GM12864 (cell line): Measurements from ENCODE around the gene MOV10L1.

Source experiments
- DNase-seq: peaks from one replicate; pipeline ENCODE4 v3.0.0-alpha.2; 2011; ENCODE audit warnings: low read depth
- H3K4me3 ChIP-seq: 2 replicates; pipeline ENCODE4 v1.5.1; 2011; ENCODE audit warnings: mild to moderate bottlenecking, low read depth, low read length, control low read depth
- TF ChIP-seq, protein P1 (sequence below): IDR thresholded peaks from 2 replicates; pipeline ENCODE4 v1.5.1; 2011; ENCODE audit warnings: low read depth, mild to moderate bottlenecking, moderate library complexity, low read length, control low read depth, inconsistent platforms; ENCODE audit errors: missing control alignments

The MOV10L1 gene

DNA sequence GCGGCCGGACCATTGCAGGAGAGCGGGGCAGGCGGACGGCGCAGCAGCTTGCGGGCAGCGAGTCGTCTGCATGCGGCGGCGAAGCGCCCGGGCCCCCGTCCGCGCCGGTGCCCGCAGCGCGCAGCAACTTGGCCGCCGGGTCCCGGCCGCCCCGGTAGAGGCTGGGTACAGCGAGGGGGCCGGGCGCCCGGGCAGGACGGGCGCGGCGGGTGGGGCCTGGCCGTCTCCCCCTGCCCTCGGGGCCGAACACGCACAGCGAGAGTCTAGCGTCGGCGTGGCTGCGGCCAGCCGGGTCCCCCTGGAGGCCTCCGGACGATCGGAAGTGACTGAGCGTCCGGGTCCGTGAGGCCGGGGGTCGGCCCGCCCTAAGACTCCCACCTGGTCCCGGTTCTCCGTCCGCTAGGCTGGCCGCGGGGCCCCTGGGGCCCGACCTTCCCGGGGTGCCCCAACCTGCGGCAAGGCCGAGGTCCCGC lies 95.1 kb downstream of the MOV10L1 start:
- H3K4me3 ChIP-seq, result peak overlapping the region; percentile 46
- DNase-seq, result no peak
- TF ChIP-seq, protein P1, sequence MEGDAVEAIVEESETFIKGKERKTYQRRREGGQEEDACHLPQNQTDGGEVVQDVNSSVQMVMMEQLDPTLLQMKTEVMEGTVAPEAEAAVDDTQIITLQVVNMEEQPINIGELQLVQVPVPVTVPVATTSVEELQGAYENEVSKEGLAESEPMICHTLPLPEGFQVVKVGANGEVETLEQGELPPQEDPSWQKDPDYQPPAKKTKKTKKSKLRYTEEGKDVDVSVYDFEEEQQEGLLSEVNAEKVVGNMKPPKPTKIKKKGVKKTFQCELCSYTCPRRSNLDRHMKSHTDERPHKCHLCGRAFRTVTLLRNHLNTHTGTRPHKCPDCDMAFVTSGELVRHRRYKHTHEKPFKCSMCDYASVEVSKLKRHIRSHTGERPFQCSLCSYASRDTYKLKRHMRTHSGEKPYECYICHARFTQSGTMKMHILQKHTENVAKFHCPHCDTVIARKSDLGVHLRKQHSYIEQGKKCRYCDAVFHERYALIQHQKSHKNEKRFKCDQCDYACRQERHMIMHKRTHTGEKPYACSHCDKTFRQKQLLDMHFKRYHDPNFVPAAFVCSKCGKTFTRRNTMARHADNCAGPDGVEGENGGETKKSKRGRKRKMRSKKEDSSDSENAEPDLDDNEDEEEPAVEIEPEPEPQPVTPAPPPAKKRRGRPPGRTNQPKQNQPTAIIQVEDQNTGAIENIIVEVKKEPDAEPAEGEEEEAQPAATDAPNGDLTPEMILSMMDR, result no peak

DNA sequence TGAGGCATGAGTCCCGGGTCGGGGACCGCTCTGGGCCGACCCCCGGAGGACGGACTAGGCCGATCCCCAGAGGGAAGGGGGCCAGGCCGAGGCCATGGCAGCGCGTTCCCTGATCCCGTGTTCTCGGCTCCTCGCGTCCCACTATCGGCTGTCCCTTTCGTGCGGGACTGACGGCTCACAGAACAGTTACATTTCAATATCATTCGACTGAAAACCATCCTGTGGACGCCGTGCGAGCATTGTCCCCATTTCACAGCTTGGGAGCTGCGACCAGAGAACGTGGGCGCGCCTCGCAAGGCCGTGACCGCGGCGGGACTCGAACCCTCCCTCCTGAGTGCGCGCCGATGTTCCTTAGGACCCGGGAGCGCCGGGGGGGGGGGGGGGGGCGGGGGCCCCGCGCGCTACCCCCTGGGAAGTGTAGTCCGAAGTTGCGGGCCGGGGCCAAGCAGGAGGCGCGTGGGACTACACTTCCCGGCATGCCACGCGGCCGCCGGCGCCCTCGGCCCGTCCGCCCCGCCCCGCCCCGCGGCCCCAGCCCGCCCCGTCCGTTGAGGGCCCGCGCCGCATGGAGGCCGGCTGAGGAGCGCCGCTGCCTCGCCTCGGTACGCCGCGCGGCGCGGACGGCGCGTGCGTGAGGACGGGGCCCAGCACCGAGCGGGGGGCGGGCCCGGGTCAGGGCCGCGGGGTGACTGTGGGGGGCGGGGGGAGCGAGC lies 95.7 kb downstream of the MOV10L1 start, which contains the start of gene TRABD:
TRABD (plus strand) TSS at position 539 of the 713 bp plus-strand sequence. CDS start 7,148 bp downstream, outside the sequence.
- TF ChIP-seq, protein P1, result no peak
- peak within 1 kb of the TSS; percentile 72 for H3K4me3 ChIP-seq
- DNase-seq, result peak; percentile 56

DNA sequence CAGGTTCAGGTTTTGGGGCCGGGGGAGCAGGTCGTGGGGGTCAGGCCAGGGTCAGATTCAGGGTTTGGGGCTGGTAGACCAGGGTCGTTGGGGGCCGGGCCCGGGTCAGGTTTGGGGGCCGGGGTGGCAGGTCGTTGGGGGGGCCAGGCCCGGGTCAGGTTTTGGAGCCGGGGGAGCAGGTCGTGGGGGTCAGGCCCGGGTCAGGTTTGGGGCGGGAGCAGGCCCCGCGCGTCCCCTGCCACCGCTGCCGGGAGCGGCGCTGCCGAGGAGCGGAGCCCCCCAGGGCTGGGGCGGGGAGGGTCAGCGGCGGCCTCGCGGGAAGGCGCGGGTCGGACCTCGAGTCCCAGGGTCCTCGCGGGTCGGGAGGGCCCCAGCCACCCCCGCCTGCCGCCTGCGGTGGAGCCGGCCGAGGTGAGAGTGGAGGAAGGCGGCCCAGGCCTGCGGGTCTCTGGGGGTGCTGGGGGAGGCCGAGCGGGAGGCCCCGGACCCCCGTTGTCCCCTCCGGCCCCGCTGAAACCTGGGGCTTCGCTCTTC lies 96.4 kb downstream of the MOV10L1 start:
- DNase-seq, result no peak
- TF ChIP-seq, protein P1, result no peak
- peak overlapping the region; percentile 72 for H3K4me3 ChIP-seq

DNA sequence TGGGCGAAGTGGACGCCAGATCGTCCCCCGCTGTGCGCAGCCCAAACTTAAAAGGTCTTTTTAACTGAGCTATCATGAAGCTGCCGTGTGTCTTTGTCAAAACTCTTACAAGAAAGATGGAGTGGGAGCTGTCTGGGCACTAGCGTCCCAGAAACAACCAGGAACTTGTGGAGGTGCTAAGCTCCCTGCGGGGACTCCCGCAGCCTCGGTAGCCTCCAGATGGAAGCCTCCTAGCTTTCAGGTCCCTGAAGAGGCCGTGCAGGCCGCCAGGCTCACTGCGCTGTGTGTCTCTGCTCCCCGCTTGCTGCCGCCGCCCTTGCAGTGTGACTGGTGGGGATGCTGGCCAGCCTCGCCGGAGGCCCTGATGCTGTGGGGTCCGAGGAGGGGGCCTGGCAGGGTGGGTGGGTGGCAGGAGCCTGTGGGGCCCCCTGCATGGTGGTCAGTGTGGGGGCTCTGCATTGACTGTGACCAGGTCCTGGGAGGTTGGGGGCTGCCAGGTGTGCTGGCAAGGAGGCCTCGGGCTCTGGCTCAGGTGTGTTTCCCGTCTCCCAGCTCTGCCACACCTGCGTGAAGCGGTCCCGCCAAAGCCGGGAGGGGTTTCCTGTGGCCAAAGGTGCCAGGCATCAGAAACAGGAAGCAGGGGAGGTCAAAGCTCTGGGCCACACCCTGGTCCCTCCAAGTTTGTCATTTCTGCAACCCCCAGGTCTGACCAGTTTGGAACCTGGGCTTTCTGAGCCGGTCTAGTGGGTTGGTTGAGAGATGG lies 97.1 kb downstream of the MOV10L1 start:
- peak overlapping the region; percentile 72 for H3K4me3 ChIP-seq
- no peak for DNase-seq
- TF ChIP-seq, protein P1, result no peak

DNA sequence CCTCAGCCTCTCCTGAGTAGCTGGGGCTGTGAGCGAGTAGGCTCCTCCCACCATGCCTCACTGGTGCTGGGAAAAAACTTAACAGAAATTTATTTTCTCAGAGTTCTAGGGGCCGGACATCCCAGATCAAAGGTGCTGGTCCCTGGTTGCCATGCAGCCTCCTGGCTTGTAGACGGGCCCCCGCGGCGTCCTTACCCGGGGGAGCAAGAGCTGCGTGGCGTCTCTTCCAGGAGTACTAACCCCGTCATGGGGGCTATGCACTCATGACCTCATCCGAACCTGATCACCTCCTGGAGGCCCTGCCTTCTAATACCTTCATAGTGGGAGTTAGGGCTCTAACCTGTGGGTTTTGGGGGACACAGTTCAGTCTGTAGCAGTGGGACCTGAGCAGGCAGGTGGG lies 98.5 kb downstream of the MOV10L1 start:
- no peak for DNase-seq
- no peak overlapping the region for H3K4me3 ChIP-seq
- TF ChIP-seq, protein P1, result no peak

DNA sequence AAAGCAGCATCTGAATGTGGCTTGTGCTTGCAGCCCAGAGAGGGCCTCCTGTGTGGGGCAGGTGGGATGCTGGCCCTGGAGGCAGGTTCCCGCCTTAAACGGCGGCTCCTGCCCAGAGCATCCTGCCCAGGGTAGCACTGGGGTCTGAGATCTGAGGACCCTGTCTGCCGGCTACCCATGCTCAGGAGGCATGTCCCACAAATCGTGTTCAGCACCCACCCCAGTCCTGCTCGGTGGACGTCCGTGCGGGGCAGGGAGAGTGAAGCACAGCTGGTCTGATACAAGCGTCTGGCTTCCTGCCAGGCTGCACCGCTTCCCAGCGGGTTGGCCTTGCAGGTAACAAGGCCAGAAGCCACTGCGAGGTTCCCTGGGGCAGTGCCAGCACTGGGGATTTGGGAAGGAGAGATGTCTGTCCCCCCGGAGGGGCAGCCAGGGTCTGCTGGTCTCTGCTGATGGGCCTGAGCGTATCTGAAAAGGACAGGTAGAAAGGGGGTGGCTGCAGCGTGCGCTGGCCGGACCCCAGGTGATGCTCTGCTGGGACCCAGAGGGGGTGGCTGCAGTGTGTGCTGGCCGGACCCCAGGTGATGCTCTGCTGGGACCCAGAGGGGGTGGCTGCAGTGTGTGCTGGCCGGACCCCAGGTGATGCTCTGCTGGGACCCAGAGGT lies 99.5 kb downstream of the MOV10L1 start:
- DNase-seq, result no peak
- peak overlapping the region; percentile 58 for H3K4me3 ChIP-seq
- TF ChIP-seq, protein P1, result no peak
